ENCODE measurements around the gene WDR37. TPM values are rescaled to one million over a fixed set of nuclear protein-coding genes. Genes with fewer than 3 reads are reported as not detected.

WDR37 gene
- total RNA-seq, 4 donors from 2014 or later = 11.4 to 30.3 (median 17.4) TPM

- ATAC-seq (ENCODE audit: low FRiP score) (peak; percentile 5), DNase-seq (ENCODE audit: low spot score) (no peak)
- TF ChIP-seq CTCF (IDR thresholded peaks at IDR 0.05) = no peak
Measured at GRCh38 chr10:1048349-1048731, 7.8 kb upstream of the WDR37 start.

DNA sequence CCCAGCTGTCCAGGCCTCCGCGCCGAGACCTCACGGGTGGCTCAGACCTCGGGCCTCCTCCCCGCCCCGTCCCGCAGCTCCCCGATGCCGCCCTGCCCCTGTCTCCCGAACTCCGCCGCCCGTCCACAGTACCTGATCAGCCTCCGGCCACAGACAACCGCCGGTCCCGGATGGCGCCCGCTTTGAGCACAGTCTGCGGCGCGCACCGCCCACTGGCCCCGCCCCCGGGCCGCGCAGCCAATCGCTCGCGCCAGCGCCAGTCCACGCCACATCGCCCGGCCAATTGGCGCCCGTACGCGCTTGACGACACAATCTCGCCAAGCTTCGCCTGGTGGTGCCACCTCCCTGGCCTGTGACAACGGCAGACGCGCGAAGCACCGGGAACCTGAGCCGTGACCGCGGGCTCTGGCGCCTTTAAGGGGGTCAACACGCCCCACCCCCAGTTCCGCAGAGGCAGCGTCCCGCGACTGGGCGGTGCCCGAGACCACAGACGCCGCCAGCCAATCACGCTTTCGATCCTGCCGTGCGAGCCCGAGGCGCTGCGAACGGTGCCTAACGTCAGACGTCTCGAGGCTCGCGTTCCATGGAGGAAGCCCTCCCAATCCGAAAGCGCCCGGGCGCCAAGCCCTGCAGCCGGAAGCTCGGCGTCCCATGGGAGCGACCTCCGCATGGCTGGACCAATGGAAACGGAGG lies 7.3 kb upstream of the WDR37 start, which contains the start of gene IDI1:
Gene IDI1 (minus strand): TSS at position 388 of the 693 bp plus-strand sequence. CDS start 116 bp downstream, at position 272.
- ATAC-seq (ENCODE audit: low FRiP score) (peak; percentile 93), DNase-seq (ENCODE audit: low spot score) (peak; percentile 86)
- TF ChIP-seq CTCF (IDR thresholded peaks at IDR 0.05) = no peak

DNA sequence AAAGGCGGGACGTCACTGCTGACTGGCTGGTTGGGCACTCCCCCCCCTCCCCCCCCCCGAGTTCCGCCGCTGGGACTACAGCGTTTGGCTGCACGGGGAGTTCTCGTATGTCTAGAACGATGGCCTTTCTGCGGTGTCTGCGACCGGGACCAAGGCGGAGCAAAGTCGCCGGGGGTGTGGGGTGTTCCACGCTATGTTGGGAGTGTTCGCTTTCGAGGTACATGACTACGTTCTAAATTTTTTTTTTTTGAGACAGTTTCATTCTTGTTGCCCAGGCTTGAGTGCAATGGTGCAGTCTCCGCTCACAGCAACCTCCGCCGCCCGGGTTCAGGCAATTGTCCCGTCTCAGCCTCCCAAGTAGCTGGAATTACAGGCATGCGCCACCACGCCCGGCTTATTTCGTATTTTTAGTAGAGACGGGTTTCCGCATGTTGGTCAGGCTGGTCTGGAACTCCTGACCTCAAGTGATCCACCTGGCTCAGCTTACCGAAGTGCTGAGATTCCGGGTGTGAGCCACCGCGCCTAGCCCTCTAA lies 6.7 kb upstream of the WDR37 start:
- no peak for ATAC-seq (ENCODE audit: low FRiP score)

GRCh38 chr10:1050145-1050544 lies 6.0 kb upstream of the WDR37 start:
- TF ChIP-seq CTCF (IDR thresholded peaks at IDR 0.05) = no peak
- DNase-seq (ENCODE audit: low spot score) (no peak), ATAC-seq (ENCODE audit: low FRiP score) (no peak)

More for the DNA sequence above, 6.7 kb upstream of the WDR37 start:
- no peak for DNase-seq (ENCODE audit: low spot score)
- TF ChIP-seq CTCF (IDR thresholded peaks at IDR 0.05) = peak in 1 of 3 donors; percentile 9

- TF ChIP-seq CTCF (IDR thresholded peaks at IDR 0.05) = no peak
Measured at GRCh38 chr10:1050554-1050953, 5.6 kb upstream of the WDR37 start.

GRCh38 chr10:1054684-1055083 lies 1.5 kb upstream of the WDR37 start:
- no peak for TF ChIP-seq CTCF (IDR thresholded peaks at IDR 0.05)
- DNase-seq (ENCODE audit: low spot score) = no peak
- no peak for ATAC-seq (ENCODE audit: low FRiP score)

More at GRCh38 chr10:1050554-1050953, 5.6 kb upstream of the WDR37 start:
- no peak for DNase-seq (ENCODE audit: low spot score)
- no peak for ATAC-seq (ENCODE audit: low FRiP score)
